Retinal pigment epithelial cell (primary cell): ENCODE data around the gene NET1.

Source experiments
- DNase-seq: peaks from one replicate; pipeline ENCODE4 v3.0.0-alpha.2; 2010; ENCODE audit warnings: low read depth
- H3K4me3 ChIP-seq: 2 replicates; pipeline ENCODE4 v1.5.1; 2011; ENCODE audit warnings: mild to moderate bottlenecking, low read length, control low read depth, moderate library complexity
- CTCF ChIP-seq: conservative IDR thresholded peaks from 2 replicates; pipeline ENCODE4 v1.5.1; 2011; ENCODE audit warnings: low read depth, low read length, control low read depth, inconsistent platforms

The NET1 gene

GRCh38 chr10:5508161-5508604 is 95.8 kb downstream of the NET1 start:
- no peak for DNase-seq
- no peak for TF ChIP-seq CTCF

More at GRCh38 chr10:5508161-5508604, 95.8 kb downstream of the NET1 start:
- no peak overlapping the region for H3K4me3 ChIP-seq
